HG03045 (cell line): Measurements from ENCODE around the gene NEK6.
A peak's percentile ranks its signal among the peaks of the same experiment; 100 is the strongest.

ENCODE experiments used
- ATAC-seq: cut with Tn5 transposase; IDR thresholded peaks from one replicate; pipeline ENCODE4 v1.9.1; 2021; ENCODE audit warnings: mild to moderate bottlenecking, moderate library complexity; ENCODE audit not compliant: unreplicated experiment

Gene NEK6

GRCh38 chr9:124274738-124275137 is 17.0 kb downstream of the NEK6 start:
- ATAC-seq: no peak

GRCh38 chr9:124277420-124277819 is 19.7 kb downstream of the NEK6 start:
- no peak for ATAC-seq

GRCh38 chr9:124278054-124278540 is 20.3 kb downstream of the NEK6 start:
- ATAC-seq: no peak

GRCh38 chr9:124279531-124280175 is 21.9 kb downstream of the NEK6 start:
- no peak for ATAC-seq

- no peak for ATAC-seq
These were observed 22.5 kb downstream of the NEK6 start for GRCh38 chr9:124280176-124280691.

GRCh38 chr9:124281931-124282371 is 24.2 kb downstream of the NEK6 start:
- ATAC-seq: no peak

- no peak for ATAC-seq
These were observed 24.9 kb downstream of the NEK6 start for GRCh38 chr9:124282442-124283227.

GRCh38 chr9:124283228-124283814 is 25.6 kb downstream of the NEK6 start:
- ATAC-seq: no peak

GRCh38 chr9:124284237-124284831 is 26.6 kb downstream of the NEK6 start:
- no peak for ATAC-seq

GRCh38 chr9:124284940-124285441 is 27.2 kb downstream of the NEK6 start:
- no peak for ATAC-seq

- ATAC-seq: no peak
These were observed 27.7 kb downstream of the NEK6 start for GRCh38 chr9:124285490-124285889.

GRCh38 chr9:124285903-124286291 is 28.1 kb downstream of the NEK6 start:
- peak; percentile 35 for ATAC-seq

- peak; percentile 41 for ATAC-seq
These were observed 28.7 kb downstream of the NEK6 start for GRCh38 chr9:124286292-124286931.

GRCh38 chr9:124290053-124290591 is 32.4 kb downstream of the NEK6 start:
- no peak for ATAC-seq

- ATAC-seq: no peak
These were observed 33.2 kb downstream of the NEK6 start for GRCh38 chr9:124290743-124291554.

GRCh38 chr9:124291801-124292396 is 34.1 kb downstream of the NEK6 start:
- peak; percentile 38 for ATAC-seq

- no peak for ATAC-seq
These were observed 35.2 kb downstream of the NEK6 start for GRCh38 chr9:124292696-124293593.
